Caco-2 (cell line): Measurements from ENCODE around the gene FHOD3. TPM values are rescaled to one million over a fixed set of nuclear protein-coding genes. Genes with fewer than 3 reads are reported as not detected.

Experiments
- BruUV-seq: library from RNA; stranded (reverse); fragments of 400-500 nt; replicated peaks from 2 replicates; lab custom pipeline; 2021; lab: Mats Ljungman, UMichigan
- CTCF ChIA-PET: fragments of 300-600 bp; sonication (Branson Sonifier 250); formaldehyde crosslinking; loops from one replicate; lab custom pipeline; 2022; ENCODE audit warnings: antibody characterized with exemption; lab: Charles Lee
- POLR2A ChIA-PET: fragments of 300-600 bp; sonication (Branson Sonifier 250); formaldehyde crosslinking; loops from one replicate; lab custom pipeline; 2022; ENCODE audit warnings: antibody characterized with exemption; lab: Charles Lee
- DNase-seq, 2 experiments: peaks; one replicate each; pipeline versions ENCODE4 v3.0.0 to v3.0.0-alpha.2; 2020 to 2022
- H3K27me3 ChIP-seq: replicated peaks from 2 replicates; pipeline ENCODE4 v1.6.0; 2011; ENCODE audit warnings: low read length; ENCODE audit not compliant: control insufficient read depth, insufficient read depth
- H3K36me3 ChIP-seq: 2 replicates; pipeline ENCODE4 v1.5.1; 2011; ENCODE audit warnings: low read length; ENCODE audit not compliant: control insufficient read depth, insufficient read depth
- H3K4me1 ChIP-seq: fragments of 250-450 bp; sonication (Bioruptor Pico); 2 replicates; pipeline ENCODE4 v1.5.1; 2020; ENCODE audit warnings: mild to moderate bottlenecking
- H3K4me3 ChIP-seq: 2 replicates; pipeline ENCODE4 v1.5.1; 2011; ENCODE audit warnings: low read depth, mild to moderate bottlenecking, control low read depth, low read length
- H3K9me3 ChIP-seq: fragments of 250-450 bp; sonication (Bioruptor Pico); 2 replicates; pipeline ENCODE4 v1.5.1; 2020; ENCODE audit warnings: mild to moderate bottlenecking, moderate library complexity
- H3K27ac Mint-ChIP-seq: one replicate; pipeline ENCODE4 v1.8.0; 2022; ENCODE audit warnings: mixed read lengths; ENCODE audit not compliant: unreplicated experiment
- H3K27me3 Mint-ChIP-seq: one replicate; pipeline ENCODE4 v1.8.0; 2022; ENCODE audit warnings: mixed read lengths; ENCODE audit not compliant: insufficient read depth, unreplicated experiment
- H3K36me3 Mint-ChIP-seq: one replicate; pipeline ENCODE4 v1.8.0; 2022; ENCODE audit warnings: mild to moderate bottlenecking, mixed read lengths; ENCODE audit not compliant: insufficient read depth, unreplicated experiment
- H3K4me1 Mint-ChIP-seq: one replicate; pipeline ENCODE4 v1.8.0; 2022; ENCODE audit warnings: low read depth, mixed read lengths; ENCODE audit not compliant: unreplicated experiment
- H3K4me3 Mint-ChIP-seq: one replicate; pipeline ENCODE4 v1.8.0; 2022; ENCODE audit warnings: mild to moderate bottlenecking, moderate library complexity, mixed read lengths; ENCODE audit not compliant: unreplicated experiment
- H3K9me3 Mint-ChIP-seq: one replicate; pipeline ENCODE4 v1.8.0; 2022; ENCODE audit warnings: mixed read lengths; ENCODE audit not compliant: unreplicated experiment
- intact Hi-C: fragments of 100-400 bp; cut with micrococcal nuclease; formaldehyde crosslinking; loops from one replicate; pipeline ENCODE4 v1.10.0; 2022; ENCODE audit not compliant: unreplicated experiment
- total RNA-seq: library from RNA; stranded (reverse); gene quantifications from 2 replicates; pipeline ENCODE4 v1.2.3, GENCODE V29; 2022
- TF ChIP-seq, protein P1 (sequence below), 2 experiments: fragments of 200-600 bp in 1 of 2; IDR thresholded peaks; 1 replicate in 1 of 2; 2 replicates in 1 of 2; pipeline versions ENCODE4 v1.5.1 to v1.8.0; 2011 to 2022; ENCODE audit warnings: antibody characterized with exemption in 1 of 2, control low read depth in 1 of 2, inconsistent platforms in 1 of 2, low read depth in 1 of 2, low read length in 1 of 2, mild to moderate bottlenecking in 1 of 2, moderate library complexity in 1 of 2; ENCODE audit not compliant: insufficient read depth in 1 of 2, severe bottlenecking in 1 of 2, unreplicated experiment in 1 of 2

Gene FHOD3
- total RNA-seq, 1 experiment from 2014 or later = not detected

DNA sequence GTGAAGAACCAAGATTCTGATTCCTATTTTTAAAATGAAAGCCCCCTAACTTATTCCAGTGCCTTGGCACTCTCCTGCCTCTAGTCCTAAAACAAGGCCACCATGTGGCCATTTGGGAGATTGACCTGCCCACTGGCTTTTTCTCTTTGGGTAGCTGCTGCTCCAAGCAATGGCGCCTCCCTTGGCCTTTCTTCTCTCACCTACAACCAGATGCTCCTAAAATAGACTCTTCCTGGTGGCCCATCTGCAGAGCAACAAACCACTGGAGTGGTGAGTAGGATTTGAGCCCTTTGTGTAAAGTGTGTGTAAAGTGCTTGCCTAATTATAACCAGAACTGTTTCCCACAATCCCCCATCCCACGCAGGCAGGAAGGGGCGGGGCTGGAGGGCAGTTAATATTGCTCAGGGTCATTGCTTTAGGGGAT, 114.2 kb downstream of the FHOD3 start:
- Mint-ChIP-seq H3K9me3 (no peaks in the 10 kb centered on the region), H3K27ac (no peak overlapping the region), H3K27me3 (peaks cover 2% of the 10 kb centered on the region), H3K36me3 (no peaks in the 10 kb centered on the region), H3K4me1 (no peaks in the 10 kb centered on the region), H3K4me3 (no peak overlapping the region)
- no peak overlapping the region for H3K4me3 ChIP-seq
- no TSS peak for BruUV-seq
- H3K4me1 ChIP-seq = no peaks in the 10 kb centered on the region
- H3K9me3 ChIP-seq = no peaks in the 10 kb centered on the region
- TF ChIP-seq, protein P1, sequence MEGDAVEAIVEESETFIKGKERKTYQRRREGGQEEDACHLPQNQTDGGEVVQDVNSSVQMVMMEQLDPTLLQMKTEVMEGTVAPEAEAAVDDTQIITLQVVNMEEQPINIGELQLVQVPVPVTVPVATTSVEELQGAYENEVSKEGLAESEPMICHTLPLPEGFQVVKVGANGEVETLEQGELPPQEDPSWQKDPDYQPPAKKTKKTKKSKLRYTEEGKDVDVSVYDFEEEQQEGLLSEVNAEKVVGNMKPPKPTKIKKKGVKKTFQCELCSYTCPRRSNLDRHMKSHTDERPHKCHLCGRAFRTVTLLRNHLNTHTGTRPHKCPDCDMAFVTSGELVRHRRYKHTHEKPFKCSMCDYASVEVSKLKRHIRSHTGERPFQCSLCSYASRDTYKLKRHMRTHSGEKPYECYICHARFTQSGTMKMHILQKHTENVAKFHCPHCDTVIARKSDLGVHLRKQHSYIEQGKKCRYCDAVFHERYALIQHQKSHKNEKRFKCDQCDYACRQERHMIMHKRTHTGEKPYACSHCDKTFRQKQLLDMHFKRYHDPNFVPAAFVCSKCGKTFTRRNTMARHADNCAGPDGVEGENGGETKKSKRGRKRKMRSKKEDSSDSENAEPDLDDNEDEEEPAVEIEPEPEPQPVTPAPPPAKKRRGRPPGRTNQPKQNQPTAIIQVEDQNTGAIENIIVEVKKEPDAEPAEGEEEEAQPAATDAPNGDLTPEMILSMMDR (IDR thresholded peaks at IDR 0.05; ENCODE audit: insufficient read depth in 1 of 2, low read depth in 1 of 2, low read length in 1 of 2, severe bottlenecking in 1 of 2, unreplicated experiment in 1 of 2) = no peak
- DNase-seq = peak in 1 of 2 experiments; percentile 12
- ChIA-PET POLR2A (no interaction called here), CTCF (no interaction called here)
- intact Hi-C loops = loop anchor here (5.0 kb wide), 1 partner anchor 319 kb away; no protein-coding TSS in a partner anchor
- H3K27me3 ChIP-seq = no peaks in the 10 kb centered on the region
- no peaks in the 10 kb centered on the region for H3K36me3 ChIP-seq

DNA sequence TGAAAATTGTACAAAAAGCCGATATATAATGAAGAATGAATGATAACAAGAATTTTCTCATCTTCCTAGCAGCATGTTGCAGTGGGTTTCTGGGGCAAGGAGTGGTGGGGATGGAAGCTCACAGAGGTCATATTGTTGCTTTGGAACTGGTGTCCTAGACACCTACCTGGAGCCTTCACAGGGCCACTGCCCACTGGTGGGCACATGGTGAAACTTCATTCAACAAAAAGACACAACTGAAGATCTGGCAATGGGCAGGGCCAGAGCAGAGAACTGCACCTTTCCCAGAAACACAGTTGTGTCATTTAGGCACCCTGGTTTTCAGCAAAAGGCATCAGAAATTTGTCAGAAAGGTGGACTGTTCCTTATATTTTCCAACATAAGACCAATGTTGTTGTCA, 115.3 kb downstream of the FHOD3 start:
- no peaks in the 10 kb centered on the region for H3K4me1 ChIP-seq
- H3K9me3 ChIP-seq = no peaks in the 10 kb centered on the region
- TF ChIP-seq, protein P1 (IDR thresholded peaks at IDR 0.05; ENCODE audit: insufficient read depth in 1 of 2, low read depth in 1 of 2, low read length in 1 of 2, severe bottlenecking in 1 of 2, unreplicated experiment in 1 of 2) = peak in 1 of 2 experiments; percentile 18
- H3K36me3 Mint-ChIP-seq = no peaks in the 10 kb centered on the region
- no peaks in the 10 kb centered on the region for H3K36me3 ChIP-seq
- no peak overlapping the region for H3K4me3 Mint-ChIP-seq
- peaks cover 6% of the 10 kb centered on the region for H3K27me3 Mint-ChIP-seq
- H3K27ac Mint-ChIP-seq = no peak overlapping the region
- no TSS peak for BruUV-seq
- POLR2A ChIA-PET = no interaction called here
- no peaks in the 10 kb centered on the region for H3K9me3 Mint-ChIP-seq
- no peaks in the 10 kb centered on the region for H3K4me1 Mint-ChIP-seq
- no peak for DNase-seq
- CTCF ChIA-PET = interaction anchor here (0.6 kb wide), 1 partner anchor 111 kb away, joined by 3 read pairs; no protein-coding TSS in a partner anchor
- H3K27me3 ChIP-seq = no peaks in the 10 kb centered on the region
- no peak overlapping the region for H3K4me3 ChIP-seq
- intact Hi-C loops = loop anchor here (5.0 kb wide), 1 partner anchor 320 kb away; no protein-coding TSS in a partner anchor

DNA sequence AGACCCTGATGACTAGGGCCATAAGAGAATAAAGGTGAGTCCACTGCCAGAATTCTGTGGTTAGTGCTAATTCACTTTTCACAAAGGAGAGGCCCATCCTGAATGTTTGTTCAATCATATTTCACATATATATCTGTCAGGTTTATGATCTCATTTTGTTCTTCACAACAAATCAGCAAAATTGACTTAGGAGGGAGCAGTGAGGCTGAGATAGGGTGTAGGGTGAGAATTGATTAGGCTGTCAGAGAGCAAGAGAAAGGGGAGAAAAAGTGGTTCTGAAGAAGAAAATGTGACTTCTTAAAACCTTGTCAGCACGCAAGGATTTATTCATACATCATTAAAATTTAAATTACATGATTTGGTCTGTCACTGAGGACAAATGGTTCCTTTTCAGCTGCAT, 117.7 kb downstream of the FHOD3 start:
- Mint-ChIP-seq H3K4me1 (no peaks in the 10 kb centered on the region), H3K9me3 (no peaks in the 10 kb centered on the region), H3K27me3 (peaks cover 6% of the 10 kb centered on the region), H3K36me3 (no peaks in the 10 kb centered on the region), H3K4me3 (no peak overlapping the region), H3K27ac (no peak overlapping the region)
- no peak overlapping the region for H3K4me3 ChIP-seq
- H3K4me1 ChIP-seq = no peaks in the 10 kb centered on the region
- no peaks in the 10 kb centered on the region for H3K27me3 ChIP-seq
- no peak for DNase-seq
- no TSS peak for BruUV-seq
- H3K9me3 ChIP-seq = no peaks in the 10 kb centered on the region
- TF ChIP-seq, protein P1 (IDR thresholded peaks at IDR 0.05; ENCODE audit: insufficient read depth in 1 of 2, low read depth in 1 of 2, low read length in 1 of 2, severe bottlenecking in 1 of 2, unreplicated experiment in 1 of 2) = no peak
- POLR2A ChIA-PET = no interaction called here
- intact Hi-C loops = no loop called here
- no peaks in the 10 kb centered on the region for H3K36me3 ChIP-seq
- CTCF ChIA-PET = no interaction called here
